Dermis blood vessel endothelial cell (primary cell): Measurements from ENCODE around the gene USP54. TPM values are rescaled to one million over a fixed set of nuclear protein-coding genes. Genes with fewer than 3 reads are reported as not detected.
A peak's percentile ranks its signal among the peaks of the same experiment; 100 is the strongest.
"Not testable (repeated sequence)": the region's sequence is repeated elsewhere in the genome, so short reads cannot be mapped to it uniquely, and the experiment has no call there.

Source experiments
- DNase-seq: peaks from one replicate; pipeline ENCODE4 v3.0.0; 2010
- total RNA-seq: library from RNA; depleted of rRNA; stranded (reverse); fragments of >200 nt; gene quantifications from 2 replicates; pipeline ENCODE4 v1.2.3, GENCODE V29; 2014

Gene USP54
- total RNA-seq, result 8.8 and 10.1 TPM in 2 replicates

DNA sequence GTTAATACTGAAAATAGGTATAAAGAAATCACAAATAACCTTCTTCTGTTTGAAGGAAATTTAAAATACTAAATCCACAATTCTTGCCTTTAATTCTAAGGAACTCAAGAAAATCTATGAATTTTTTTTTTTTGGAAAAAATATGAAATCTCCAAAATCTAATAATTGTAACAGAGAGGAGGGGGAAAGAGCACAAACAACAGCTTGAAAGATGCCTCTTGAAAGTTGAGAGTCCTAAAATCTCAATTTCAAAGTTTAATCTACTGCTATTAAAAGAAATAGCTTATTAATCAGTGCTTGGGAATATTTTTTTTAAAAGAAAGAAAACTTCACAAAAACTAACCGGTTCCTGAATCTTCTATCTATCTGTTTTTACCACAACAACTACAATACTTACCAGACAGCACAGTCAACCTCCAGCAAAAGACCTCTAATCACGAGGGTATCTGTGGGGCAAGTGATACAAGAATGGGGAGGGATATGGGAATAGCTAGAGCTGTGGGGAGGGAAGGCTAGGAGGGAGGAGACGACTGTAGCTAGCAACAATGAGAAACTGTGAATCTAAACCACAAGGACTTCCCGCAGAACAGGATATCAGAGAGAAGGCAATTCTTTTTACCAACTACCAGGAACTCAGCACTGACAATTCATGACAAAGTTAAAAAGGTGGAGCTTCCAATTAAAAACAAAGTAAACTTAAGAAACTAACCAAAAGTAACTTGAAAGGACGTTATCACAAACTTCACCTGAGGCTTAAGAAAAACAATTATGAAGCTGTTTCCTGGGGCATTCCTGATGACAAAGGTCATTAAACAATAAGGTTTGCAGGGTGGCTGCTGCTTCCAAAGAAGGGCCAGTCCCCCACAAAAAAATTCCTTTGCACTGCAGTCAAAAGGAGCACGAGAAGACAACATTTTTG lies at the start of gene USP54:
Gene USP54, minus strand, starts transcription at position 462 of the 919 bp plus-strand sequence. CDS start 15,684 bp downstream, outside the sequence.
- DNase-seq, result peak; percentile 72

DNA sequence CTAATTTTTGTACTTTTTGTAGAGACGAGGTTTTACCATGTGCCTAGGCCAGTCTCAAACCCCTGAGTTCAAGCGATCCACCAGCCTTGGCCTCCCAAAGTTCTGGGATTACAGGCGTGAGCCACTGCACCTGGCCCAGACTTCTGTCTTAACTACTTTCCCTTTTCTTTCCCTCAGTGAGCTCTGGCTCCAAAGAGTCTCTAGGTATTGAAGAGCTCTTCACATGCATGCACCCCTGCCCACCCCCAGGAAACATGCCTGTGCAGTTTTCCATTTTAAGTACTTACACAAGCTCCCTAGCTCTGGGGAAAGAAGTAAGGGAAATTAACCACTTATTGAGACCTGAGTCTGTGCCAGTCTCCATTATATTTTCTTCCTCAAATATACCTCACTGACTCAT lies 48.1 kb upstream of the USP54 start:
- no peak for DNase-seq

- DNase-seq, result no peak
These were observed 44.6 kb upstream of the USP54 start for GRCh38 chr10:73635781-73636180.

DNA sequence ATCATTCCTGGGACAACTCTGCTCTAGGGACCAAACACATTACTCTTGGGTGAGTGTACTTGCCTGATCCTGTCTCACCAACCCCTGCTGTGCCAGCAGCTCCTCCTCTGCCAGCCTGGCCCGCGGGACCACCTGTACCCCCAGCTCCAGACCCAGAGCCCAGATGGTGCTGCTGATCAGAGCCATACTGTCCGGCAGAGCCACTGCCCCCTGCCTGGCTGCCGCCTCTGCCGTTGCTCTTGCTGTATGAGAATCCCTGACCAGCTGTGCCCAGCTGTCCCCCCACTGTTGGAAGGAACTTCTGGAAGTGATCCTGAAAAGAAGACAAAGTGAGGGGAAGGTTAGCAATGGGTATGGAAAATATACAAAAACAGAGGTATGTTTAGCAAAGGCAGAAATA lies 43.3 kb upstream of the USP54 start:
- no peak for DNase-seq

DNA sequence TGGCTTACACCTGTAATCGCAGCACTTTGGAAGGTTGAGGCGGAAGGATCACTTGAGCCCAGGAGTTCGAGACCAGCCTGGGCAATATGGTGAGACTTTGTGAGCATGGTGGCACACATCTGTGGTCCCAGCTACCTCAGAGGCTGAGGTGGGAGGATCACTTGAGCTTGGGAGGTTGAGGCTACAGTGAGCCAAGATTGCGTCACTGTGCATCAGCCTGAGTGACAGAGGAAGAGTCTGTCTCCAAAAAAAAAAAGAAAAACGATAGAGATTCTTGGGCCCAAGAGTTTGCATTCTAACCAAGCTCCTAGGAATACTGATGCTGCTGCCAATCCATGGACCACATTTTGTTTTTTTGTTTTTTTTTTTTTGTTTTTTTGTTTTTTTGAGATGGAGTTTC lies 38.0 kb upstream of the USP54 start:
- no peak for DNase-seq

- no peak for DNase-seq
These were observed 37.3 kb upstream of the USP54 start for GRCh38 chr10:73628405-73628804.

- no peak for DNase-seq
These were observed 36.2 kb upstream of the USP54 start for GRCh38 chr10:73627300-73627699.

- peak; percentile 99 for DNase-seq
These were observed 35.0 kb upstream of the USP54 start for GRCh38 chr10:73625884-73626752.

DNA sequence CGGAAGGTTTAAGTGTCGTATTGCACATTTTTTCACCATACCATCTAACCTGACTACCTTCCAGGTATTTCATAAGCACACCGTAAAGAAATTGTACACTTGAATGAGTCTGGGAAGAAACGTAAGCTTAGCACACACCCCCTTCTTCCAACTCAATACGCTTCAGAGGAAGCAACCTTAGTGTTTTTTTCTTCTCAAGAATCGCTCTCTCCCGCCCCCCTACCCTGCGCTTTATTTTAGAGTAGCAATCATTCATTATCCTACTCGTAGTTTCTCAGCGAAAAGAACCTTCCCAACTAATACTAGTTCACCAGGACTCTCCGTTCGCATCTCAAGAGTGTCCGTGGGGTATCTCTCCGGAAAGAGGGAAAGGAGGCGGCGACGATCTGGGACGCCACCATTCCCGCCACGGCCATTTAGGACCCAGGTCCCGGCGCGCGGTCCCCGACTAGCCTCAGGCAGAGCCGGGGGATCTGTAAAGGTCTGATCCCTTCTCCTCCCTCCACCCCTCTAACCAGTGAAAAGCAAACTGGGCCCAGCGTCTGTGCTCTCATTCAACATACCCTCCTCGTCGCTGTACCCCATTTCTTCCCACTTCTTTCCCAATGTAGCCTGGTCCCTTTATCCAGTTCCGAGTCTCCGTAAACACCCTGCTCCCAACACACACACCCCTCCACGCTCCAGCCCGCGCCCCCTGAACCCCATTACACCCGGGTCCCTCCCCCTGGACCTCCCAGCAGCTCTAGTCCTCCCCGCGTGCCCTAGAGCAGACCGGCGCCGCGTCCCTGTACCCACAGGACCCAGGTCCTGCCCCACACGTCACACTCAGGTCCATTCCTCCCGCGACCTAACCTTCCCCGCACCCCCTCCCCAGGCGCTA lies 34.1 kb upstream of the USP54 start:
- peak; percentile 47 for DNase-seq

GRCh38 chr10:73623056-73623455 lies 31.9 kb upstream of the USP54 start:
- DNase-seq, result no peak

GRCh38 chr10:73620974-73621373 lies 29.8 kb upstream of the USP54 start:
- DNase-seq, result not testable (repeated sequence)

DNA sequence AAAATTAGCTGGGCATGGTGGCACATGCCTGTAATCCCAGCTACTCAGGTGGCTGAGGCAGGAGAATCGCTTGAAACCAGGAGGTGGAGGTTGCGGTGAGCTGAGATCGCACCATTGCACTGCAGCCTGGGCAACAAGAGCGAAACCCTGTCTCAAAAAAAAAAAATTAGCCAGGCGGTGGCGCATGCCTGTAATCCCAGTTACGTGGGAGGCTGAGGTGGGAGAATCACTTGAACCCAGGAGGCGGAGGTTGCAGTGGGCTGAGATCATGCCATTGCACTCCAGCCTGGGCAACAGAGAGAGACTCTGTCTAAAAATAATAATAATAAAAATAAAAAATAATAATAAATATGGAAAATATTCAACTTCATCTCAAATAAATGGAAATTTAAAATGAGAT lies 26.0 kb upstream of the USP54 start:
- not testable (repeated sequence) for DNase-seq

GRCh38 chr10:73614720-73615119 lies 23.6 kb upstream of the USP54 start:
- no peak for DNase-seq

DNA sequence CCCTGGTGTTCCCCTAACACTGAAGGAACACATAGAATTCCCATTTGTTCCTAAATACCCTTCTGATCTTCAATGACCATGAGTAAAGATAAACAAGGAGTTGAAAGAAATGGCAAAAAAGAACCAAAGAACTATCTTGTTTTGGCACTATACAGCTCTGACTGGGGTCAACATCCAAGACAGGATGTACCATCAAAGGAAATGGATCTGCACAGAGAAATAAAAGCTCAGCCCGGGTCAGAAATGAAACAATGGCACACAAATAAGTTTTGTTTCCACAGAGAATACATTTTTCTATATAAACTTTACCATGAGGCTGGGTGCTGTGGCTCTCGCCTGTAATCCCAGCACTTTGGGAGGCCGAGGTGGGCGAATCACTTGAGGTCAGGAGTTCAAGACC lies 18.0 kb upstream of the USP54 start:
- DNase-seq, result no peak

- peak; percentile 87 for DNase-seq
These were observed 10.4 kb upstream of the USP54 start for GRCh38 chr10:73601486-73601921.

- no peak for DNase-seq
These were observed 6.2 kb upstream of the USP54 start for GRCh38 chr10:73597346-73597745.

GRCh38 chr10:73593812-73594211 lies 2.7 kb upstream of the USP54 start:
- DNase-seq, result no peak

GRCh38 chr10:73593110-73593509 lies 2.0 kb upstream of the USP54 start:
- no peak for DNase-seq

- DNase-seq, result peak; percentile 36
These were observed 975 bp upstream of the USP54 start for GRCh38 chr10:73591935-73592699.

GRCh38 chr10:73589563-73590126 lies 1.5 kb downstream of the USP54 start:
- DNase-seq, result peak; percentile 52

DNA sequence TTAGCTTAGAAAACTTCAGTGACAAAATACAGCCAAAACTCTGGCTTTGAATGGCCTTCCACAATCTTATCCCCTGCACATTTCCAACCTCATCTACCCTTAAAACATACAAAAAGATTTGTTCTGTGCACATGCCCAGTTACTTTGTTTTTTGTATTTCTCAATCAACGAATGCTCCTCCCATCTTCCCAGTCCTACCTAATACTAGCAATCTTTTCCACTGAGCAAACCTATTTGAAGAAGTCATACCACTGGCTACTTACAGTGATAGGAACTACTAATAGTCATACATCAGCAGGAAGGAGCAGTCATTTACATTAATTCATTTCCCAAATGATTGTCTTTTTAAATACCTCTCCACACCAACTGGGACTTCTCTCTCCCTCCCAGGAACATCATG lies 2.5 kb downstream of the USP54 start:
- DNase-seq, result no peak
